Neuronal stem cell (in vitro differentiated cells): ENCODE results near the gene FOXP1.

ENCODE experiments used
- DNase-seq: peaks from one replicate; pipeline ENCODE4 v3.0.0-alpha.2; 2013; ENCODE audit warnings: low spot score
- H2AFZ ChIP-seq: one replicate; pipeline ENCODE4 v1.6.1; 2013; ENCODE audit warnings: mild to moderate bottlenecking, low read length, inconsistent platforms
- H2AK5ac ChIP-seq: 2 replicates; pipeline ENCODE4 v1.6.1; 2013; ENCODE audit warnings: low read depth, mild to moderate bottlenecking, inconsistent platforms, low read length, moderate library complexity, mixed read lengths
- H2BK120ac ChIP-seq: 2 replicates; pipeline ENCODE4 v1.6.1; 2013; ENCODE audit warnings: low read depth, mild to moderate bottlenecking, inconsistent platforms, low read length, moderate library complexity, mixed read lengths
- H2BK12ac ChIP-seq: one replicate; pipeline ENCODE4 v1.6.1; 2013; ENCODE audit warnings: low read length, inconsistent platforms
- H2BK15ac ChIP-seq: 2 replicates; pipeline ENCODE4 v1.6.1; 2013; ENCODE audit warnings: mild to moderate bottlenecking, low read length, inconsistent platforms, mixed read lengths
- H2BK5ac ChIP-seq: one replicate; pipeline ENCODE4 v1.6.1; 2013; ENCODE audit warnings: inconsistent platforms, mild to moderate bottlenecking, low read length, moderate library complexity
- H3K14ac ChIP-seq: one replicate; pipeline ENCODE4 v1.6.1; 2013; ENCODE audit warnings: low read length, inconsistent platforms
- H3K18ac ChIP-seq: 2 replicates; pipeline ENCODE4 v1.6.1; 2013; ENCODE audit warnings: low read length, inconsistent platforms
- H3K23ac ChIP-seq: 2 replicates; pipeline ENCODE4 v1.6.1; 2013; ENCODE audit warnings: low read depth, mild to moderate bottlenecking, mixed read lengths, low read length, inconsistent platforms; ENCODE audit not compliant: poor library complexity
- H3K27ac ChIP-seq: replicated peaks from 3 replicates; pipeline ENCODE4 v1.5.1; 2013; ENCODE audit warnings: low read length, inconsistent platforms
- H3K27me3 ChIP-seq, 3 experiments: 2 replicates each; pipeline ENCODE4 v1.6.1; 2013; ENCODE audit warnings: low read length in 3 of 3, mild to moderate bottlenecking in 2 of 3, inconsistent platforms in 1 of 3, low read depth in 1 of 3, mixed read lengths in 1 of 3, moderate library complexity in 1 of 3; ENCODE audit not compliant: control insufficient read depth in 3 of 3, insufficient read depth in 3 of 3
- H3K36me3 ChIP-seq, 2 donors: replicated peaks in 1 of 2; 2 replicates each; pipeline ENCODE4 v1.6.1; 2013; ENCODE audit warnings: low read length in 2 of 2; ENCODE audit not compliant: control insufficient read depth in 2 of 2, insufficient read depth in 2 of 2
- H3K4ac ChIP-seq: 2 replicates; pipeline ENCODE4 v1.6.1; 2013; ENCODE audit warnings: inconsistent platforms, mild to moderate bottlenecking, low read length, moderate library complexity
- H3K4me1 ChIP-seq, 2 donors: 1 replicate in 1 of 2; 2 replicates in 1 of 2; pipeline ENCODE4 v1.6.1; 2013; ENCODE audit warnings: low read length in 2 of 2, low read depth in 1 of 2; ENCODE audit not compliant: control insufficient read depth in 2 of 2, insufficient read depth in 1 of 2
- H3K4me2 ChIP-seq: one replicate; pipeline ENCODE4 v1.6.1; 2013; ENCODE audit warnings: mild to moderate bottlenecking, low read length, inconsistent platforms; ENCODE audit not compliant: insufficient read depth, poor library complexity, severe bottlenecking
- H3K4me3 ChIP-seq, 2 donors: 2 replicates each; pipeline ENCODE4 v1.5.1; 2013; ENCODE audit warnings: low read length in 2 of 2, mild to moderate bottlenecking in 2 of 2, inconsistent platforms in 1 of 2, moderate library complexity in 1 of 2
- H3K79me1 ChIP-seq: one replicate; pipeline ENCODE4 v1.6.1; 2013; ENCODE audit warnings: low read depth, mild to moderate bottlenecking, inconsistent platforms, low read length, moderate library complexity
- H3K9ac ChIP-seq: one replicate; pipeline ENCODE4 v1.6.1; 2013; ENCODE audit warnings: mild to moderate bottlenecking, low read depth, low read length, inconsistent platforms; ENCODE audit not compliant: poor library complexity
- H3K9me3 ChIP-seq, 2 donors: replicated peaks in 1 of 2; 2 replicates each; pipeline versions ENCODE3 to v1.6.1; 2013; ENCODE audit warnings: low read length in 2 of 2, mild to moderate bottlenecking in 2 of 2, inconsistent platforms in 1 of 2, low read depth in 1 of 2, mixed read lengths in 1 of 2, moderate library complexity in 1 of 2; ENCODE audit not compliant: control insufficient read depth in 2 of 2, insufficient read depth in 1 of 2
- H4K8ac ChIP-seq: one replicate; pipeline ENCODE4 v1.6.1; 2013; ENCODE audit warnings: low read depth, mild to moderate bottlenecking, inconsistent platforms, low read length, moderate library complexity
- H4K91ac ChIP-seq: one replicate; pipeline ENCODE4 v1.6.1; 2013; ENCODE audit warnings: low read length, low read depth, mild to moderate bottlenecking, inconsistent platforms; ENCODE audit not compliant: poor library complexity
- WGBS, 2 donors: extraction: QIAGEN DNeasy Blood & Tissue Kit; methylation state at CpG; one replicate each; pipeline ENCODE4 v1.1.7; 2013; ENCODE audit warnings: missing lambda C conversion rate in 2 of 2, mixed read lengths in 1 of 2; ENCODE audit not compliant: insufficient read length in 2 of 2, insufficient replicate concordance in 1 of 2; ENCODE audit errors: extremely low coverage in 2 of 2; 5-methylcytosine and 5-hydroxymethylcytosine counted together

FOXP1 gene

DNA sequence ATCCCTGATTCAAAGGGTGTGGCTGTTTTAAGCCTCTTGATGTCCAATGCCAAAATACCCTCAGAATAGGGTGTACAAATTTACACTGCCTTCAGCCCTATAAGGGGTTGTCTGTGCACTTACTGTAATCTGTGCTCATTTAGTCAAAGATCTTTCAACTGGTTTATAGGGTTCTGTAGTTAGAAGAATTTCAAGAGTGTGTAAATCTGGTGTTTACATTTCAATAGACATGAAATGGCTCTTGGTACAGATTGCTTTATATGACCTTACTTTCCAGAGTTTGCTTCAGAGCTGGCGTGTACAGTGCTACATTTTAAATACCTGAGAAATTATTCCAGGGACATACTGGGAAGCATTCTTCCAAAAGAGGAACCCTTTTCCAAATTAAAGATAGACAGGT lies 399.3 kb downstream of the FOXP1 start:
- H2BK15ac ChIP-seq, result no peak overlapping the region
- no peak for DNase-seq
- no peak overlapping the region for H3K18ac ChIP-seq
- no peaks in the 10 kb centered on the region for H3K9me3 ChIP-seq
- H2BK5ac ChIP-seq, result no peak overlapping the region
- H3K4me3 ChIP-seq, result no peak overlapping the region
- no peak overlapping the region for H2BK120ac ChIP-seq
- H2AK5ac ChIP-seq, result no peak overlapping the region
- no peaks in the 10 kb centered on the region for H3K4me1 ChIP-seq
- H2BK12ac ChIP-seq, result no peak overlapping the region
- no peak overlapping the region for H3K14ac ChIP-seq
- no peak overlapping the region for H4K91ac ChIP-seq
- WGBS, 2 donors, result no CpG with 5 or more reads among the region's 1 CpG
- H3K36me3 ChIP-seq, result peaks cover 0 to 1% of the 10 kb centered on the region in 2 donors
- H3K4ac ChIP-seq, result no peak overlapping the region
- H3K79me1 ChIP-seq, result no peaks in the 10 kb centered on the region
- H3K27ac ChIP-seq, result no peak overlapping the region
- H3K4me2 ChIP-seq, result no peak overlapping the region
- H4K8ac ChIP-seq, result no peak overlapping the region
- no peak overlapping the region for H3K9ac ChIP-seq
- no peak overlapping the region for H3K23ac ChIP-seq
- H3K27me3 ChIP-seq, result no peaks in the 10 kb centered on the region
- H2AFZ ChIP-seq, result no peak overlapping the region

DNA sequence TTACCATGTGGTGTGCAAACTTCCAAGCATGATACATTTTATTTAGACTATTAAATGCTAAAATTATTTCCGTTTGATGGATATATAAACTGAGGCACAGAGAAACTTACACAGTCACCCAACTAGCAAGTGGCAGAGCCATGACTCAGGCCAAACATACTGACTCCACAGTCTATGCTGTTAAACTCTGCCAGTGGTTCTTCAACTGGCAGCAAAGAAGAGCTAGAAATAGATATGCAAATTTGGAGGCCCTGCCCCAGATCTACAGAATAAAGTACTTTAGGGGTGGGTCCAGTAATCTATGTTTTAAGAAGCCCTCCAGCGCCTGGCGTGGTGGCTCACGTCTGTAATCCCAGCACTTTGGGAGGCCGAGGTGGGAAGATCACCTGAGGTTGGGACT lies 400.0 kb downstream of the FOXP1 start:
- peaks cover 0 to 1% of the 10 kb centered on the region in 2 donors for H3K36me3 ChIP-seq
- no CpG with 5 or more reads among the region's 5 CpGs for WGBS, 2 donors
- H2BK5ac ChIP-seq, result no peak overlapping the region
- H3K27ac ChIP-seq, result no peak overlapping the region
- H2BK15ac ChIP-seq, result no peak overlapping the region
- no peak overlapping the region for H2AFZ ChIP-seq
- H4K8ac ChIP-seq, result no peak overlapping the region
- H3K9me3 ChIP-seq, result no peaks in the 10 kb centered on the region
- H3K4me2 ChIP-seq, result no peak overlapping the region
- H4K91ac ChIP-seq, result no peak overlapping the region
- DNase-seq, result no peak
- H2BK12ac ChIP-seq, result no peak overlapping the region
- H2AK5ac ChIP-seq, result no peak overlapping the region
- no peak overlapping the region for H3K4me3 ChIP-seq
- no peak overlapping the region for H3K23ac ChIP-seq
- no peak overlapping the region for H3K4ac ChIP-seq
- H3K79me1 ChIP-seq, result no peaks in the 10 kb centered on the region
- no peak overlapping the region for H2BK120ac ChIP-seq
- H3K9ac ChIP-seq, result no peak overlapping the region
- no peaks in the 10 kb centered on the region for H3K4me1 ChIP-seq
- H3K14ac ChIP-seq, result no peak overlapping the region
- no peaks in the 10 kb centered on the region for H3K27me3 ChIP-seq
- no peak overlapping the region for H3K18ac ChIP-seq

DNA sequence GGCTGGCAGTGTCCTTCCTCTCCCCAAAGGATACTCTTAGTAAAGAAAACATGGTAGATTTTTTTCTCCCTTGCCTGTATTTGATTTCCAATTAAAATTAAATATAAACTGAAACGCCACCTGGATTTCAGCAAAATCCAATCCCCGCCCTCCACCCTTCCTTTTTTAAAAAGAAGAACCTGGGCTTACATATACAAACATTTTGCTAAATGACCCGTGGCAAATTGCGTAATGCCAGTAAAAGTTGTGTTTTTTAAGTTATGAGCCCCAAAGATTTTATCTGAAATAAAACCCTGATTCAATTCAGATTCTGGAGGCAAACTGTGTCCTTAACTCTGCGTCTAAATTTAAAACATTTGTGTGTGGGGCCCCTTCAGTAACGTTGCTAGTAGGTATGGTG lies 403.0 kb downstream of the FOXP1 start:
- H2BK15ac ChIP-seq, result no peak overlapping the region
- no peak overlapping the region for H3K4ac ChIP-seq
- no peak overlapping the region for H2AK5ac ChIP-seq
- H3K9ac ChIP-seq, result no peak overlapping the region
- no CpG with 5 or more reads among the region's 6 CpGs for WGBS, 2 donors
- no peaks in the 10 kb centered on the region for H3K4me1 ChIP-seq
- H3K27ac ChIP-seq, result no peak overlapping the region
- no peaks in the 10 kb centered on the region for H3K9me3 ChIP-seq
- no peak overlapping the region for H3K4me3 ChIP-seq
- H2AFZ ChIP-seq, result no peak overlapping the region
- no peak for DNase-seq
- no peak overlapping the region for H3K18ac ChIP-seq
- no peaks in the 10 kb centered on the region for H3K36me3 ChIP-seq
- H2BK5ac ChIP-seq, result no peak overlapping the region
- H3K79me1 ChIP-seq, result peaks cover 2% of the 10 kb centered on the region
- no peaks in the 10 kb centered on the region for H3K27me3 ChIP-seq
- no peak overlapping the region for H2BK12ac ChIP-seq
- no peak overlapping the region for H3K23ac ChIP-seq
- H3K4me2 ChIP-seq, result no peak overlapping the region
- no peak overlapping the region for H2BK120ac ChIP-seq
- no peak overlapping the region for H4K8ac ChIP-seq
- no peak overlapping the region for H4K91ac ChIP-seq
- H3K14ac ChIP-seq, result no peak overlapping the region

DNA sequence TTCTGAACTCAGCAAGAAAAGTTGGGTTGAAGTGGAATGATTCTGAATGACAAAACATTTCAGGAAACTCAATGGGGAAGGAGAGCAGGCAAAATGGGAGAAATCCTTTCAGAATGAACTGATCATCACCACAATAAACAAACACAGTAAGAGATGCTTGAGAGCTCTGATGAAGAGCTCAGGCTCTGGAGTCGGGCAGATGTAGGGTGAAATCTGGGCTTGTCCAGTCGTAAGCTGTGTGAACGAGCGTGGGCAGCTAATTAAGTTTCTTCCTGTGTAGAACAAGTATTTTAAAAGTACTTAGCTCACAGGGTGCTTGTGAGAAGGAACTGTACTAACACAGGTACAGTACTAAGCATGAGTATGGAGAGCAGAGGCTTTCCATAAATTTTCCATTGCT lies 406.2 kb downstream of the FOXP1 start:
- H3K9me3 ChIP-seq, result no peaks in the 10 kb centered on the region
- H4K8ac ChIP-seq, result no peak overlapping the region
- no peak overlapping the region for H2AK5ac ChIP-seq
- H3K27me3 ChIP-seq, result no peaks in the 10 kb centered on the region
- no CpG with 5 or more reads among the region's 4 CpGs for WGBS, 2 donors
- H2AFZ ChIP-seq, result no peak overlapping the region
- no peak overlapping the region for H3K18ac ChIP-seq
- no peak overlapping the region for H3K4me3 ChIP-seq
- H3K36me3 ChIP-seq, result no peaks in the 10 kb centered on the region
- no peak overlapping the region for H2BK5ac ChIP-seq
- H3K27ac ChIP-seq, result no peak overlapping the region
- no peak overlapping the region for H2BK120ac ChIP-seq
- DNase-seq, result no peak
- no peak overlapping the region for H3K4ac ChIP-seq
- H3K14ac ChIP-seq, result no peak overlapping the region
- H3K79me1 ChIP-seq, result peaks cover 2% of the 10 kb centered on the region
- no peak overlapping the region for H3K9ac ChIP-seq
- H3K4me1 ChIP-seq, result no peaks in the 10 kb centered on the region
- H4K91ac ChIP-seq, result no peak overlapping the region
- no peak overlapping the region for H3K23ac ChIP-seq
- no peak overlapping the region for H3K4me2 ChIP-seq
- H2BK12ac ChIP-seq, result no peak overlapping the region
- H2BK15ac ChIP-seq, result no peak overlapping the region
